Stimulated activated CD4-positive, alpha-beta T cell treated with anti-CD3 and anti-CD28 coated beads, TNF-alpha, amount 100 ng/mL, for 4 hours (primary cell): ENCODE measurements around the gene GTPBP3.

ENCODE experiments used
- DNase-seq, 3 experiments: peaks; one replicate each; pipeline ENCODE4 v3.0.0-alpha.2; 2020; ENCODE audit warnings: low read depth in 3 of 3

GTPBP3 gene

GRCh38 chr19:17327654-17328516, 9.5 kb upstream of the GTPBP3 start:
- peak in 1 of 3 experiments; percentile 46 for DNase-seq

GRCh38 chr19:17328517-17329365, 8.6 kb upstream of the GTPBP3 start:
- DNase-seq = peak in 1 of 3 experiments; percentile 38

- DNase-seq = no peak
Observed at GRCh38 chr19:17329366-17330261, 7.7 kb upstream of the GTPBP3 start.

- no peak for DNase-seq
Observed at GRCh38 chr19:17330262-17331044, 6.9 kb upstream of the GTPBP3 start.

GRCh38 chr19:17331045-17331558, 6.3 kb upstream of the GTPBP3 start:
- no peak for DNase-seq

GRCh38 chr19:17332360-17332676, 5.0 kb upstream of the GTPBP3 start:
- no peak for DNase-seq

GRCh38 chr19:17332677-17333581, 4.4 kb upstream of the GTPBP3 start:
- no peak for DNase-seq

GRCh38 chr19:17333611-17334413, 3.5 kb upstream of the GTPBP3 start:
- peak; percentile 45 to 62 (median 61) for DNase-seq

- DNase-seq = peak; percentile 90 to 96 (median 94)
Observed at GRCh38 chr19:17334414-17335409, 2.6 kb upstream of the GTPBP3 start, which contains the start of gene ANO8. Gene ANO8, minus strand, starts transcription at chr19:17334855. Its CDS starts 185 bp downstream, at chr19:17334670.

GRCh38 chr19:17335575-17335974, 1.8 kb upstream of the GTPBP3 start:
- DNase-seq = no peak

- no peak for DNase-seq
Observed at GRCh38 chr19:17337675-17338432, 501 bp downstream of the GTPBP3 start.

- no peak for DNase-seq
Observed at GRCh38 chr19:17338433-17339078, 1.2 kb downstream of the GTPBP3 start.

GRCh38 chr19:17339088-17339741, 1.9 kb downstream of the GTPBP3 start:
- DNase-seq = peak in 1 of 3 experiments; percentile 36

- DNase-seq = no peak
Observed at GRCh38 chr19:17340302-17340870, 3.0 kb downstream of the GTPBP3 start.

GRCh38 chr19:17340871-17341357, 3.6 kb downstream of the GTPBP3 start:
- DNase-seq = no peak
